SK-N-SH treated with all-trans-retinoic acid at 6 μM for 48 hours (cell line): ENCODE data around the gene CHID1.

Experiments
- ARNTL ChIP-seq: fragments of 450-650 bp; formaldehyde crosslinking; IDR thresholded peaks from 2 replicates; pipeline ENCODE4 v1.5.0; 2020; ENCODE audit warnings: low read depth, mild to moderate bottlenecking, moderate library complexity, borderline replicate concordance
- BACH2 ChIP-seq: fragments of 250-450 bp; sonication (Bioruptor Pico); IDR thresholded peaks from 2 replicates; pipeline ENCODE4 v1.9.0; 2021; ENCODE audit warnings: mild to moderate bottlenecking, borderline replicate concordance
- ESRRG ChIP-seq: fragments of 250-450 bp; sonication (Bioruptor Pico); IDR thresholded peaks from 2 replicates; pipeline ENCODE4 v1.6.1; 2021; ENCODE audit warnings: mild to moderate bottlenecking
- GLIS3 ChIP-seq: fragments of 250-450 bp; sonication (Bioruptor Pico); IDR thresholded peaks from 2 replicates; pipeline ENCODE4 v1.5.0; 2020; ENCODE audit warnings: mild to moderate bottlenecking, moderate library complexity
- RARB ChIP-seq: fragments of 250-450 bp; sonication (Bioruptor Pico); IDR thresholded peaks from 2 replicates; pipeline ENCODE4 v1.8.0; 2021; ENCODE audit warnings: mild to moderate bottlenecking, moderate library complexity
- TCF4 ChIP-seq: fragments of 250-450 bp; sonication (Bioruptor Pico); IDR thresholded peaks from 2 replicates; pipeline ENCODE4 v1.8.0; 2021; ENCODE audit warnings: mild to moderate bottlenecking, moderate library complexity, borderline replicate concordance
- TOX ChIP-seq: fragments of 250-450 bp; sonication (Bioruptor Pico); IDR thresholded peaks from 2 replicates; pipeline ENCODE4 v1.8.0; 2021; ENCODE audit warnings: mild to moderate bottlenecking, moderate library complexity, borderline replicate concordance
- ZNF70 ChIP-seq: fragments of 450-650 bp; formaldehyde crosslinking; IDR thresholded peaks from 2 replicates; pipeline ENCODE4 v1.5.0; 2020; ENCODE audit warnings: mild to moderate bottlenecking, moderate library complexity

- no peak for TF ChIP-seq TCF4 (CRISPR knock-in tag)
- TF ChIP-seq ZNF70 (CRISPR knock-in tag), result no peak
- TF ChIP-seq BACH2 (CRISPR knock-in tag), result no peak
- no peak for TF ChIP-seq GLIS3 (CRISPR knock-in tag)
- no peak for TF ChIP-seq TOX (CRISPR knock-in tag)
- TF ChIP-seq RARB, result no peak
- TF ChIP-seq ESRRG (CRISPR knock-in tag), result no peak
- no peak for TF ChIP-seq ARNTL (CRISPR knock-in tag)
These were observed 1.2 kb upstream of the CHID1 start for GRCh38 chr11:911890-912219.
